Activated CD4-positive, alpha-beta T cell treated with anti-CD3 and anti-CD28 coated beads for 36 hours (primary cell): Measurements from ENCODE around the gene BPI. TPM values are rescaled to one million over a fixed set of nuclear protein-coding genes. Genes with fewer than 3 reads are reported as not detected.

ENCODE experiments used
- ATAC-seq: fragments of 200-7000 bp; cut with Tn5 transposase; one replicate; pipeline ENCODE4 v1.10.0; 2021; ENCODE audit warnings: mild to moderate bottlenecking, moderate library complexity
- CTCF ChIA-PET: fragments of 350-600 bp; sonication (Branson Sonifier 250); formaldehyde crosslinking; loops from one replicate; lab custom pipeline; 2021; ENCODE audit warnings: antibody characterized with exemption; lab: Charles Lee
- POLR2A ChIA-PET: fragments of 350-600 bp; sonication (Branson Sonifier 250); formaldehyde crosslinking; loops from one replicate; lab custom pipeline; 2021; ENCODE audit warnings: antibody characterized with exemption, inconsistent platforms; lab: Charles Lee
- DNase-seq: peaks from one replicate; pipeline ENCODE4 v3.0.0-alpha.2; 2020
- H3K27ac Mint-ChIP-seq: one replicate; pipeline ENCODE4 v1.8.0; 2021; ENCODE audit warnings: mixed read lengths
- H3K27me3 Mint-ChIP-seq: one replicate; pipeline ENCODE4 v1.8.0; 2021; ENCODE audit warnings: mixed read lengths
- H3K36me3 Mint-ChIP-seq: one replicate; pipeline ENCODE4 v1.8.0; 2021; ENCODE audit warnings: low read depth, mixed read lengths
- H3K4me1 Mint-ChIP-seq: one replicate; pipeline ENCODE4 v1.8.0; 2021; ENCODE audit warnings: mixed read lengths
- H3K4me3 Mint-ChIP-seq: one replicate; pipeline ENCODE4 v1.8.0; 2021; ENCODE audit warnings: mild to moderate bottlenecking, moderate library complexity, mixed read lengths
- H3K9me3 Mint-ChIP-seq: one replicate; pipeline ENCODE4 v1.8.0; 2021; ENCODE audit warnings: low read depth, mixed read lengths
- intact Hi-C, 2 experiments: fragments of 100-400 bp; cut with DNase I in 1 of 2; cut with micrococcal nuclease in 1 of 2; formaldehyde crosslinking; loops; one replicate each; pipeline versions ENCODE4 v1.14.2 to v1.15.1; 2022 to 2024; cut with DNase I, micrococcal nuclease
- total RNA-seq, 2 experiments: library from RNA; stranded (reverse); gene quantifications; one replicate each; pipeline ENCODE4 v1.2.3, GENCODE V29; 2021

Gene BPI
- total RNA-seq, 2 experiments from 2014 or later: not detected

- Mint-ChIP-seq H3K27me3 (peaks cover 7% of the 10 kb centered on the region), H3K36me3 (no peaks in the 10 kb centered on the region), H3K9me3 (no peaks in the 10 kb centered on the region), H3K4me3 (no peak overlapping the region), H3K4me1 (no peaks in the 10 kb centered on the region), H3K27ac (no peak overlapping the region)
- POLR2A ChIA-PET: no interaction called here
- intact Hi-C loops: no loop called here
- ATAC-seq: no peak
- CTCF ChIA-PET: no interaction called here
- DNase-seq: no peak
Observed at GRCh38 chr20:38294076-38294591, 9.8 kb upstream of the BPI start.

- DNase-seq (no peak), ATAC-seq (no peak)
- ChIA-PET CTCF (no interaction called here), POLR2A (no interaction called here)
- Mint-ChIP-seq H3K27ac (no peak overlapping the region), H3K4me1 (no peaks in the 10 kb centered on the region), H3K36me3 (no peaks in the 10 kb centered on the region), H3K9me3 (no peaks in the 10 kb centered on the region), H3K4me3 (no peak overlapping the region), H3K27me3 (peaks cover 9% of the 10 kb centered on the region)
- intact Hi-C loops: no loop called here
Observed at GRCh38 chr20:38295811-38296210, 8.1 kb upstream of the BPI start.

GRCh38 chr20:38296433-38296832, 7.5 kb upstream of the BPI start:
- CTCF ChIA-PET: no interaction called here
- Mint-ChIP-seq H3K27ac (no peak overlapping the region), H3K4me1 (no peaks in the 10 kb centered on the region), H3K4me3 (no peak overlapping the region), H3K9me3 (no peaks in the 10 kb centered on the region), H3K27me3 (peaks cover 11% of the 10 kb centered on the region), H3K36me3 (no peaks in the 10 kb centered on the region)
- POLR2A ChIA-PET: no interaction called here
- no peak for ATAC-seq
- no peak for DNase-seq
- intact Hi-C loops: no loop called here

DNA sequence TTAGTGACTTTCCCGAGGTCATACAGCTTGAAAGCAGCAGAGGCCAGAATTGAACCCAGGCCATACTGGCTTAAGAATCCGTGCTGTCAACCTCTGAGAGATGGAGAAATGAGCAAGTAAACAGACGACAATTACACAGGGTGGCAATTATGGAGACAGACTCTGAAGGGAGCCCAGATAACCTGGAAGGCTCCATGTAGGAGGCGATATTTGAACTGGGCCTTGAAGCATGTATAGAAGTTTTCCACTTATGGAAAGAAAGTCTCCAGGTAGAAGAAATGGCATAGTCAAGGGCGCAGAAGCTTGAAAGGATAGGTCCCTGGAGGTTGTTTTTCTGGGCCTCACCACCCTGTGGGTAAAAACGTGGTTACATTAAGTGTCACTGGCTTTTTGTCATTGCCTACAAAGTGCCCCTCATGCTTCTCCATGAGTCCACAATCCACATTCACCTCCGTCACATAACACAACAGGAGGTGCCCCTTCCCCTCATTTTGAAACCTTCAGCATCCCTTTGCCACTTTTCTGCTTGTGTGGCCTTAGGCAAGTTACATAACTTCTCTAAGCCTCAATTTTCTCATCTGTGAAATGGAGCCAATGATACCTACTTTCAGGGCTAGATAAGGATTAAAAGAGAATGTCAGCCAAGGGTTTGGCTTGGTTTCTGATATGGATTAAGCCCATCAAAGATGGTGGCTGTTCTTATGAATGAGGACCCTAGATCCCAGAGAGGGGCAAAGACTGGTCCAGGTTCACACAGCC, 5.9 kb upstream of the BPI start:
- ATAC-seq (no peak), DNase-seq (no peak)
- Mint-ChIP-seq H3K27ac (no peak overlapping the region), H3K9me3 (no peaks in the 10 kb centered on the region), H3K4me1 (peaks cover 2% of the 10 kb centered on the region), H3K27me3 (peaks cover 19% of the 10 kb centered on the region), H3K36me3 (no peaks in the 10 kb centered on the region), H3K4me3 (no peak overlapping the region)
- POLR2A ChIA-PET: no interaction called here
- intact Hi-C loops: no loop called here
- CTCF ChIA-PET: no interaction called here

GRCh38 chr20:38298768-38299288, 5.1 kb upstream of the BPI start:
- Mint-ChIP-seq H3K9me3 (no peaks in the 10 kb centered on the region), H3K4me3 (no peak overlapping the region), H3K4me1 (peaks cover 9% of the 10 kb centered on the region), H3K36me3 (no peaks in the 10 kb centered on the region), H3K27me3 (peaks cover 26% of the 10 kb centered on the region), H3K27ac (no peak overlapping the region)
- intact Hi-C loops: no loop called here
- ChIA-PET POLR2A (no interaction called here), CTCF (no interaction called here)
- DNase-seq: no peak
- ATAC-seq: no peak

GRCh38 chr20:38299963-38300362, 4.0 kb upstream of the BPI start:
- intact Hi-C loops: no loop called here
- no peaks in the 10 kb centered on the region for H3K36me3 Mint-ChIP-seq
- DNase-seq: no peak
- H3K4me3 Mint-ChIP-seq: no peak overlapping the region
- H3K27me3 Mint-ChIP-seq: peaks cover 32% of the 10 kb centered on the region
- CTCF ChIA-PET: interaction anchor here (0.6 kb wide), 1 partner anchor 369 kb away, joined by 3 read pairs; no protein-coding TSS in a partner anchor
- peaks cover 14% of the 10 kb centered on the region for H3K4me1 Mint-ChIP-seq
- no peak for ATAC-seq
- POLR2A ChIA-PET: no interaction called here
- H3K9me3 Mint-ChIP-seq: no peaks in the 10 kb centered on the region
- H3K27ac Mint-ChIP-seq: no peak overlapping the region

DNA sequence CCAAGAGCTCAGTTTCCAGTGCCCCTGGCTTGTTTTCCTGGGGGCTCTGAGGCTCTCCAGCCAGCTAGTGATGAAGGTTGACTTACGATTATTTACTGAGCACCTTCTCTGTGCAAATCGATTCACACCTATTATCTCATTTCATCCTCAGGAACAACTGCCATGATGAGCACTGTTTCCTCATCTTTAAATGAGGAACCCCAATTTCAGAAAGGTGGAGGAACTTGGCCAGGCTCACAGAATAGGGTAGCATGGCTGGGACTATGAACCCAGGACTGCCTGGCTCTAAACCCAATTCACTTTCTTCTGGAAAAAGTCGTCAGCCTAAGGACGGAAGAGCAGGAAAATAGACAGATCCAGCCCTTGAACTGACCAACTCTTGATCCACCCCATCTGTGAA, 3.5 kb upstream of the BPI start:
- DNase-seq (no peak), ATAC-seq (no peak)
- Mint-ChIP-seq H3K4me1 (peaks cover 14% of the 10 kb centered on the region), H3K9me3 (no peaks in the 10 kb centered on the region), H3K4me3 (no peak overlapping the region), H3K36me3 (no peaks in the 10 kb centered on the region), H3K27me3 (peaks cover 33% of the 10 kb centered on the region), H3K27ac (no peak overlapping the region)
- intact Hi-C loops: no loop called here
- POLR2A ChIA-PET: no interaction called here
- CTCF ChIA-PET: interaction anchor here (0.6 kb wide), 1 partner anchor 370 kb away, joined by 3 read pairs; no protein-coding TSS in a partner anchor

DNA sequence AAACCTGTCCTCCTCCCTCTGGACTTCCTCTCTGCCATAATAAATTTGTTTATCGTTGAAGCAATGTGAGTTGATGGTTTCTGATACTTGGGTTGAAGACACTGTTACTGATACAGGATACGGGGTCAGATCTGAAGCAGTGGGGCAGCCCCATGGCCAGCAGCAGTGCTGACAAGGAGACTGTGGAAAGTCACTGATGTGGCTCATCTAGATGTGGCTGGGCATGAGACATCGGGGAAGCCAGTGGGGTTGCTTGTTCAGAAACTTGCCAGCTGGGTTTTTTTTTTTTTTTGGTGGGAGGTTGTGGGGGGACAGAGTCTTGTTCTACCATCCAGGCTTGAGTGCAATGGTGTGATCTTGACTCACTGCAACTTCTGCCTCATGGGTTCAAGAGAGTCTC, 2.6 kb upstream of the BPI start:
- POLR2A ChIA-PET: no interaction called here
- Mint-ChIP-seq H3K27ac (no peak overlapping the region), H3K4me1 (peaks cover 14% of the 10 kb centered on the region), H3K9me3 (no peaks in the 10 kb centered on the region), H3K36me3 (no peaks in the 10 kb centered on the region), H3K27me3 (peaks cover 36% of the 10 kb centered on the region), H3K4me3 (no peak overlapping the region)
- ATAC-seq (no peak), DNase-seq (no peak)
- intact Hi-C loops: no loop called here
- CTCF ChIA-PET: interaction anchor here (0.6 kb wide), 2 partner anchors 786 to 837 kb away, joined by 3 read pairs; no protein-coding TSS in a partner anchor

DNA sequence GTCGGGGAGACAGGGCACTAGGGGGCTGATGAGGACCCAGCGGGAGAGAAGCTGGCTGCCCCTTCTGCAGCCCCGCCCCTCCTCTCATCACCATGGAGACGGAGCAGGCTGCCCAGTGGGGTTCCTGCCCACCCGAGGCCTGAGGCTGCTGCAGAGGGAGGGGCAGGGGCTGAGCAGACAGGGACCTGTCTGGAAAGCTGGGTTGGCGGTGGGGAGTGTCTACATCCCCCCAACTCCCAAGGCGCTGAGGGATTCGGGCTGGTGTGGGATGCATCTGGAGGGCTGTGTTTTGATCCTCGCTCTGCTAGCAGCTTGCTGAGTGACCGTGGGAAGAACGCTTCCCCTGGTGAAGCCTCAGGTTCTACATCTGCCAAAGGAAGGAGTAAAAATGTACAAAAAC, 1.2 kb upstream of the BPI start:
- H3K27me3 Mint-ChIP-seq: peaks cover 39% of the 10 kb centered on the region
- no peak overlapping the region for H3K27ac Mint-ChIP-seq
- CTCF ChIA-PET: interaction anchor here (0.6 to 0.9 kb wide), 2 partner anchors 30 to 220 kb away, joined by 3 to 4 read pairs; no protein-coding TSS in a partner anchor

GRCh38 chr20:38304845-38305447, 990 bp downstream of the BPI start:
- ChIA-PET CTCF (interaction anchor here (0.6 to 1.3 kb wide), 2 partner anchors 19 to 927 kb away, joined by 3 read pairs; no protein-coding TSS in a partner anchor), POLR2A (no interaction called here)
- DNase-seq (peak; percentile 59), ATAC-seq (peak; percentile 39)
- Mint-ChIP-seq H3K4me1 (peaks cover 14% of the 10 kb centered on the region), H3K4me3 (no peak overlapping the region), H3K27ac (no peak overlapping the region), H3K27me3 (peaks cover 43% of the 10 kb centered on the region), H3K36me3 (no peaks in the 10 kb centered on the region), H3K9me3 (no peaks in the 10 kb centered on the region)
- intact Hi-C loops: no loop called here

More for the DNA sequence above, 1.2 kb upstream of the BPI start:
- POLR2A ChIA-PET: no interaction called here
- H3K4me3 Mint-ChIP-seq: no peak overlapping the region
- ATAC-seq (no peak), DNase-seq (no peak)
- H3K9me3 Mint-ChIP-seq: no peaks in the 10 kb centered on the region
- no peaks in the 10 kb centered on the region for H3K36me3 Mint-ChIP-seq
- intact Hi-C loops: no loop called here
- H3K4me1 Mint-ChIP-seq: peaks cover 14% of the 10 kb centered on the region

DNA sequence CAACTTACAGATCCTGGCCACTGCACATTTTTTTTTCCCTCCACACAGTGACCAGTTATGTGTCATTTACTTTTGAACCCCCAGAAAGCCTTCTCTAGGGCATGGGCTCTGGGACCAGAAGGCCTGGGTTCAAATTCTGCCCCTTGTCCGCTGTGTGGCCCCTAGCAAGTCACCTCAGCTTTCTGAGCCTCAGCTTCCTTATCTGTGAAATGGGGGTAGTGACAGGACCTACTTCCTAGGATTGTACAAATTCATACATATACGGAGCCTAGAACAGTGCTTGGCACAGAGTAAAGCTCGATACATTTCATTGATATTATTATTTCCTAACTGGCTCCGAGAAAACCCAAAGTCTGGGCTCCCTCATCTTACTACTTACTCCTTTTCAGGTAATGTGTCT, 1.6 kb downstream of the BPI start:
- Mint-ChIP-seq H3K4me1 (peaks cover 14% of the 10 kb centered on the region), H3K36me3 (no peaks in the 10 kb centered on the region), H3K9me3 (no peaks in the 10 kb centered on the region), H3K27ac (no peak overlapping the region), H3K27me3 (peaks cover 40% of the 10 kb centered on the region), H3K4me3 (no peak overlapping the region)
- intact Hi-C loops: no loop called here
- POLR2A ChIA-PET: no interaction called here
- DNase-seq (no peak), ATAC-seq (no peak)
- CTCF ChIA-PET: interaction anchor here (0.6 kb wide), 1 partner anchor 928 kb away, joined by 3 read pairs; no protein-coding TSS in a partner anchor
